Tibial artery (tissue), 4 donors: ENCODE results near the gene NT5DC1.

Experiments used
- DNase-seq, 2 donors: peaks; one replicate each; pipeline ENCODE4 v3.0.0-alpha.2; 2019
- H3K27ac ChIP-seq, 2 donors: fragments of 200-600 bp; sonication (generic) in 1 of 2; 1 replicate in 1 of 2; 2 replicates in 1 of 2; pipeline ENCODE4 v1.5.1; 2018 to 2019; ENCODE audit warnings: mild to moderate bottlenecking in 1 of 2
- H3K27me3 ChIP-seq, 2 donors: fragments of 200-600 bp; sonication (generic) in 1 of 2; one replicate each; pipeline versions ENCODE4 v1.5.1 to v1.6.0; 2016 to 2019
- H3K36me3 ChIP-seq, 3 donors: fragments of 200-600 bp; sonication (generic) in 2 of 3; one replicate each; pipeline ENCODE4 v1.5.1; 2016 to 2019; ENCODE audit warnings: mild to moderate bottlenecking in 2 of 3
- H3K4me1 ChIP-seq, 4 donors: fragments of 200-600 bp; sonication (generic) in 2 of 4; 1 replicate in 3 of 4; 2 replicates in 1 of 4; pipeline ENCODE4 v1.5.1; 2016 to 2019
- H3K4me3 ChIP-seq, 2 donors: fragments of 200-600 bp; sonication (generic) in 1 of 2; 1 replicate in 1 of 2; 2 replicates in 1 of 2; pipeline ENCODE4 v1.5.1; 2018 to 2019; ENCODE audit warnings: mild to moderate bottlenecking in 2 of 2
- H3K9me3 ChIP-seq, 3 donors: fragments of 200-600 bp; sonication (generic) in 1 of 3; one replicate each; pipeline ENCODE4 v1.5.1; 2016 to 2019
- CTCF ChIP-seq, 2 experiments: fragments of 200-600 bp in 1 of 2; fragments of 450-650 bp in 1 of 2; IDR thresholded peaks; one replicate each; pipeline ENCODE4 v1.5.1; 2017 to 2019; ENCODE audit warnings: antibody characterized with exemption in 2 of 2, mild to moderate bottlenecking in 1 of 2, moderate library complexity in 1 of 2
- intact Hi-C: fragments of 100-400 bp; cut with DNase I; formaldehyde crosslinking; loops from one replicate; pipeline ENCODE4 v1.15.0; 2023; ENCODE audit warnings: low total_unique reads

NT5DC1 gene

GRCh38 chr6:116101302-116101718, 657 bp downstream of the NT5DC1 start:
- intact Hi-C loops = loop anchor here (2.0 kb wide), 1 partner anchor 91 kb away; no protein-coding TSS in a partner anchor
- peaks cover 0 to 60% (median 44%) of the 10 kb centered on the region in 4 donors for H3K4me1 ChIP-seq
- H3K27me3 ChIP-seq = no peaks in the 10 kb centered on the region
- peaks cover 0 to 3% (median 2%) of the 10 kb centered on the region in 3 donors for H3K9me3 ChIP-seq
- H3K36me3 ChIP-seq = no peaks in the 10 kb centered on the region
- peak overlapping the region; percentile 82 to 98 for H3K27ac ChIP-seq
- peak overlapping the region; percentile 57 to 86 for H3K4me3 ChIP-seq
- no peak for TF ChIP-seq CTCF (IDR thresholded peaks at IDR 0.05)
- no peak for DNase-seq

- Histone ChIP-seq H3K27me3 (no peaks in the 10 kb centered on the region), H3K4me3 (peak overlapping the region; percentile 57 to 86), H3K4me1 (peaks cover 0 to 64% (median 46%) of the 10 kb centered on the region in 4 donors), H3K27ac (peak overlapping the region; percentile 82 to 98), H3K9me3 (no peaks in the 10 kb centered on the region), H3K36me3 (no peaks in the 10 kb centered on the region)
- TF ChIP-seq CTCF (IDR thresholded peaks at IDR 0.05) = no peak
- DNase-seq = no peak
- intact Hi-C loops = loop anchor here (2.0 kb wide), 1 partner anchor 91 kb away; no protein-coding TSS in a partner anchor
These were observed 1.1 kb downstream of the NT5DC1 start for GRCh38 chr6:116101790-116102189.

GRCh38 chr6:116102873-116103272, 2.2 kb downstream of the NT5DC1 start:
- Histone ChIP-seq H3K27me3 (no peaks in the 10 kb centered on the region), H3K9me3 (no peaks in the 10 kb centered on the region), H3K4me1 (peaks cover 0 to 69% (median 47%) of the 10 kb centered on the region in 4 donors), H3K36me3 (no peaks in the 10 kb centered on the region), H3K4me3 (no peak overlapping the region), H3K27ac (peak overlapping the region in 1 of 2 donors; percentile 98)
- intact Hi-C loops = no loop called here
- DNase-seq = no peak
- TF ChIP-seq CTCF (IDR thresholded peaks at IDR 0.05) = no peak

- no peak for DNase-seq
- intact Hi-C loops = no loop called here
- peaks cover 0 to 64% (median 44%) of the 10 kb centered on the region in 4 donors for H3K4me1 ChIP-seq
These were observed 4.0 kb downstream of the NT5DC1 start for GRCh38 chr6:116104636-116105035.

GRCh38 chr6:116105247-116105646, 4.6 kb downstream of the NT5DC1 start:
- intact Hi-C loops = no loop called here
- Histone ChIP-seq H3K36me3 (peaks cover 8 to 20% (median 10%) of the 10 kb centered on the region in 3 donors), H3K9me3 (no peaks in the 10 kb centered on the region), H3K27me3 (no peaks in the 10 kb centered on the region), H3K27ac (no peak overlapping the region), H3K4me1 (peaks cover 0 to 58% (median 43%) of the 10 kb centered on the region in 4 donors), H3K4me3 (no peak overlapping the region)
- no peak for TF ChIP-seq CTCF (IDR thresholded peaks at IDR 0.05)
- DNase-seq = no peak

More at GRCh38 chr6:116104636-116105035, 4.0 kb downstream of the NT5DC1 start:
- no peak overlapping the region for H3K27ac ChIP-seq
- H3K27me3 ChIP-seq = no peaks in the 10 kb centered on the region
- H3K9me3 ChIP-seq = no peaks in the 10 kb centered on the region
- no peak for TF ChIP-seq CTCF (IDR thresholded peaks at IDR 0.05)
- peaks cover 2 to 14% (median 10%) of the 10 kb centered on the region in 3 donors for H3K36me3 ChIP-seq
- no peak overlapping the region for H3K4me3 ChIP-seq
